WTC11 (cell line): ENCODE results near the gene TLE2.

Experiments used
- CTCF ChIP-seq: fragments of 200-600 bp; IDR thresholded peaks from 2 replicates; pipeline ENCODE4 v1.8.0; 2022; ENCODE audit warnings: antibody characterized with exemption
- ETV6 ChIP-seq: sonication (generic); formaldehyde crosslinking; IDR thresholded peaks from 2 replicates; pipeline ENCODE4 v1.8.1; 2022; ENCODE audit warnings: mild to moderate bottlenecking, missing genetic modification reagents
- MLX ChIP-seq: sonication (generic); formaldehyde crosslinking; IDR thresholded peaks from 2 replicates; pipeline ENCODE4 v1.8.1; 2023; ENCODE audit warnings: mild to moderate bottlenecking, missing genetic modification reagents, moderate library complexity

- TF ChIP-seq ETV6 (CRISPR knock-in tag): no peak
- no peak for TF ChIP-seq MLX (CRISPR knock-in tag)
- TF ChIP-seq CTCF: no peak
Observed at GRCh38 chr19:3004522-3004921, 24.6 kb downstream of the TLE2 start.
